ENCODE measurements around the gene PLA2G2D.

PLA2G2D gene

DNA sequence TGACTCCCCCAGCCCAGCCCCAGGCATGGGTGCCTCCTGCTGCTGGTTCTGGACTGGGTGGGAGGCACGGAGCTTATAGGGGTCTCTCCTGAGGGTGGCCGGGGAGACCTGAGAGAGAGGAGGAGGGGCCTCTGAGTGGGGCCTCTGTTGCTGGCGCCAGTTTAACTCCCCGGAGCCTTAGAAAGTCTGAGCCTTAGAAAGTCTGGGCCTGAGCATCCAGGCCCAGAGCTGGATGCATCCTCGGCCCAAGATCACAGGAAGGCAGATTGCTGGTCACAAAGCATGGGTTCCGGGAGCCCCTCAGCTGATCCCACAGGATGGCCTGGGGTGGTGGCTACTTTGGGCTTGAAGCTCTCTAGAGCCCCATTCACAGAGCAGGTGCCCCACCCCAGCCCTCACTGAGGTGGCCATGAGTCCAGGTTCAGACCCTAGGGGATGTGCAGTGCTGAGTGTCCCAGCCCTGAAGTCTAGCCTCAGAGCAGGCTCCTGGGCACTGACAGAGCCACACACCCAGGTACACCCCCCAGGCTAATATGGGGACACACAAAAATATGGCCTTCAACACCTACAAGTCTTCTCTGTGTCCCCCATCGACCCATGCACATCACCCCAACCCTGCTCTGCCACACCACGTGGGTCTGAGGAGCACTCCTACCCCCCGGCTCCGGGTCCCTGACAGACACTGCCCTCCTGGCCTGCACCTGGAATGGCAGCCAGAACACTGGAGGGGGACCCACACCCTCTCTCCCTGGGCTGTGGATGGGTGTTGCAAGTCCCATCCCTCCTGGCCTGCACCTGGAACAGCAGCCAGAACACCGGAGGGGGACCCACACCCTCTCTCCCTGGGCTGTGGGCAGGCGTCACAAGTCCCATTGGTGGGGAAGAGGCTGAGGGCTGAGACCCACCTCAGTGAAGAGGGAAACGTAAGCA, 29.5 kb upstream of the PLA2G2D start:
- no peak overlapping the region for H3K4me2 ChIP-seq (ENCODE audit: low read length)
- no peaks in the 10 kb centered on the region for H3K36me3 ChIP-seq (ENCODE audit: control insufficient read depth, low read length)
- no peak overlapping the region for H3K27ac ChIP-seq (ENCODE audit: low read depth, low read length)
- no peaks in the 10 kb centered on the region for H3K9me2 ChIP-seq (replicated peaks; ENCODE audit: control insufficient read depth, low read length)
- H3F3A ChIP-seq (ENCODE audit: control insufficient read depth, insufficient read depth), result no peaks in the 10 kb centered on the region
- H4K20me1 ChIP-seq (ENCODE audit: control insufficient read depth, insufficient read depth, low read depth, low read length), result no peaks in the 10 kb centered on the region
- H3K4me3 ChIP-seq (ENCODE audit: low read length), result no peak overlapping the region
- no peaks in the 10 kb centered on the region for H3K27me3 ChIP-seq (ENCODE audit: control insufficient read depth, low read length)
- no peak for TF ChIP-seq EZH2phosphoT487 (IDR thresholded peaks at IDR 0.05; ENCODE audit: borderline replicate concordance, low read length)
- no peak for TF ChIP-seq CTCF (IDR thresholded peaks at IDR 0.05; ENCODE audit: low read depth, low read length, poor library complexity, severe bottlenecking)
- no peaks in the 10 kb centered on the region for H3K9me3 ChIP-seq (ENCODE audit: control insufficient read depth, insufficient read depth, low read length)
- H3K4me1 ChIP-seq (ENCODE audit: control insufficient read depth, low read length), result peaks cover 5% of the 10 kb centered on the region; the same call in 1 of the 2 replicates
- no peaks in the 10 kb centered on the region for H3K79me2 ChIP-seq (ENCODE audit: control insufficient read depth, low read length)

GRCh38 chr1:20147846-20148570, 28.7 kb upstream of the PLA2G2D start:
- Histone ChIP-seq H4K20me1 (ENCODE audit: control insufficient read depth, insufficient read depth, low read depth, low read length) (no peaks in the 10 kb centered on the region), H3F3A (ENCODE audit: control insufficient read depth, insufficient read depth) (no peaks in the 10 kb centered on the region), H3K27ac (ENCODE audit: low read depth, low read length) (no peak overlapping the region), H3K79me2 (ENCODE audit: control insufficient read depth, low read length) (no peaks in the 10 kb centered on the region), H3K4me1 (ENCODE audit: control insufficient read depth, low read length) (peaks cover 5% of the 10 kb centered on the region; the same call in 1 of the 2 replicates), H3K36me3 (ENCODE audit: control insufficient read depth, low read length) (no peaks in the 10 kb centered on the region), H3K9me2 (replicated peaks; ENCODE audit: control insufficient read depth, low read length) (no peaks in the 10 kb centered on the region), H3K4me3 (ENCODE audit: low read length) (no peak overlapping the region), H3K9me3 (ENCODE audit: control insufficient read depth, insufficient read depth, low read length) (no peaks in the 10 kb centered on the region), H3K27me3 (ENCODE audit: control insufficient read depth, low read length) (no peaks in the 10 kb centered on the region), H3K4me2 (ENCODE audit: low read length) (no peak overlapping the region)
- TF ChIP-seq EZH2phosphoT487 (IDR thresholded peaks at IDR 0.05; ENCODE audit: borderline replicate concordance, low read length), result no peak
- no peak for TF ChIP-seq CTCF (IDR thresholded peaks at IDR 0.05; ENCODE audit: low read depth, low read length, poor library complexity, severe bottlenecking)

DNA sequence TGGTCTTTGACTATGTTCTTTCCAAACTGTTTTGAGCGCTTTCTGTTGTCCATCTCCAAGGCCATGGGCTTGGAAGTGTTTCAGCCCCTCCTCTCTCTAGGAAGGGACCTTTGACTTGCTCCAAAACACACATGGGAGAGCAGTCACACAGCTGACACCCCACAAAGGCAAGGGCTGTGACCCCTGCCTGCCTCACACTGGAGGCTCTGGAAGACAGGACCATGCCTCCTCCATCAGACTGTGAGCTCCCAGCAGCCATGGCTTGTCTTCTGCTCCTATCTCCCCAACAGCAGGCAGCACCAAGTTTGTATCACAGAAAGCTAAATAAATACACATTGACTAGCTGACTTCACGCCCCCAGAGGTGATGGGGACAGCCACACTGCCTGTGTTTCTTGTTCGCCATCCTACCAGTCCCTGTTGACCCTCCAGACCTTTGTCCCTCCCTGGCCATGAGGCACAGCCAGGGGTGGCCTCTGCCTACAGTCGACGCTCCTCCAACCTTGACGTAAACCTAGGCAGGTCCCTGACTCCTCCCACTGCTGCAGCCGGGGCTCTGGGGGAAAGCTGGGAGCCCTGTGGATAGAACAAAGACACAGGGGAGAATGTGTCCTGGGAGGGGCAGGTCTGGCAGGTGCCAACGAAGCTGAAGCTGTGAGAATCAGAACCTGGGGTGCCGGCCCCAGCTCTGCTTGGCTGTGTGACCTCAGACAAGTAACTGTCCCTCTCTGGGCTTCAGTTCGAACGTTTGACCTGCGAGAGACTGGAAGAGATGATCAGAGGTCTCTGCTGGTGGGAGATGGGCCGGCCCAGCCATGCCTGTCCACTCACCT, 24.6 kb upstream of the PLA2G2D start:
- no peaks in the 10 kb centered on the region for H3F3A ChIP-seq (ENCODE audit: control insufficient read depth, insufficient read depth)
- H3K4me3 ChIP-seq (ENCODE audit: low read length), result no peak overlapping the region
- no peaks in the 10 kb centered on the region for H4K20me1 ChIP-seq (ENCODE audit: control insufficient read depth, insufficient read depth, low read depth, low read length)
- no peaks in the 10 kb centered on the region for H3K27me3 ChIP-seq (ENCODE audit: control insufficient read depth, low read length)
- no peak overlapping the region for H3K4me2 ChIP-seq (ENCODE audit: low read length)
- no peaks in the 10 kb centered on the region for H3K9me3 ChIP-seq (ENCODE audit: control insufficient read depth, insufficient read depth, low read length)
- H3K9me2 ChIP-seq (replicated peaks; ENCODE audit: control insufficient read depth, low read length), result no peaks in the 10 kb centered on the region
- H3K36me3 ChIP-seq (ENCODE audit: control insufficient read depth, low read length), result no peaks in the 10 kb centered on the region
- no peaks in the 10 kb centered on the region for H3K4me1 ChIP-seq (ENCODE audit: control insufficient read depth, low read length)
- no peak overlapping the region for H3K27ac ChIP-seq (ENCODE audit: low read depth, low read length)
- no peaks in the 10 kb centered on the region for H3K79me2 ChIP-seq (ENCODE audit: control insufficient read depth, low read length)
- no peak for TF ChIP-seq EZH2phosphoT487 (IDR thresholded peaks at IDR 0.05; ENCODE audit: borderline replicate concordance, low read length)
- no peak for TF ChIP-seq CTCF (IDR thresholded peaks at IDR 0.05; ENCODE audit: low read depth, low read length, poor library complexity, severe bottlenecking)

Data from DOHH2 (cell line).